Hematopoietic multipotent progenitor cell (in vitro differentiated cells): ENCODE data around the gene UBE4A. TPM values are rescaled to one million over a fixed set of nuclear protein-coding genes. Genes with fewer than 3 reads are reported as not detected.

ENCODE experiments used
- DNase-seq, 3 donors: peaks; one replicate each; pipeline ENCODE4 v3.0.0-alpha.2; 2011 to 2015; ENCODE audit warnings: low read depth in 2 of 3, low spot score in 2 of 3
- small RNA-seq: library from RNA; depleted of rRNA; stranded (forward); fragments of <200 nt; gene quantifications from one replicate; pipeline ENCODE3, GENCODE V24; 2012
- total RNA-seq: library from RNA; depleted of rRNA; stranded (reverse); fragments of >200 nt; gene quantifications from one replicate; pipeline ENCODE4 v1.2.3, GENCODE V29; 2012

The UBE4A gene
- total RNA-seq, 1 donor: 26.4 TPM

GRCh38 chr11:118435893-118436624 lies 76.7 kb downstream of the UBE4A start, which contains the start of gene KMT2A:
KMT2A (plus strand) TSS chr11:118436492; CDS start chr11:118436513, 21 bp downstream.
- peak; percentile 91 to 94 (median 93) for DNase-seq

GRCh38 chr11:118436639-118437207 lies 77.3 kb downstream of the UBE4A start:
- DNase-seq: peak in 2 of 3 donors; percentile 35 to 42

DNA sequence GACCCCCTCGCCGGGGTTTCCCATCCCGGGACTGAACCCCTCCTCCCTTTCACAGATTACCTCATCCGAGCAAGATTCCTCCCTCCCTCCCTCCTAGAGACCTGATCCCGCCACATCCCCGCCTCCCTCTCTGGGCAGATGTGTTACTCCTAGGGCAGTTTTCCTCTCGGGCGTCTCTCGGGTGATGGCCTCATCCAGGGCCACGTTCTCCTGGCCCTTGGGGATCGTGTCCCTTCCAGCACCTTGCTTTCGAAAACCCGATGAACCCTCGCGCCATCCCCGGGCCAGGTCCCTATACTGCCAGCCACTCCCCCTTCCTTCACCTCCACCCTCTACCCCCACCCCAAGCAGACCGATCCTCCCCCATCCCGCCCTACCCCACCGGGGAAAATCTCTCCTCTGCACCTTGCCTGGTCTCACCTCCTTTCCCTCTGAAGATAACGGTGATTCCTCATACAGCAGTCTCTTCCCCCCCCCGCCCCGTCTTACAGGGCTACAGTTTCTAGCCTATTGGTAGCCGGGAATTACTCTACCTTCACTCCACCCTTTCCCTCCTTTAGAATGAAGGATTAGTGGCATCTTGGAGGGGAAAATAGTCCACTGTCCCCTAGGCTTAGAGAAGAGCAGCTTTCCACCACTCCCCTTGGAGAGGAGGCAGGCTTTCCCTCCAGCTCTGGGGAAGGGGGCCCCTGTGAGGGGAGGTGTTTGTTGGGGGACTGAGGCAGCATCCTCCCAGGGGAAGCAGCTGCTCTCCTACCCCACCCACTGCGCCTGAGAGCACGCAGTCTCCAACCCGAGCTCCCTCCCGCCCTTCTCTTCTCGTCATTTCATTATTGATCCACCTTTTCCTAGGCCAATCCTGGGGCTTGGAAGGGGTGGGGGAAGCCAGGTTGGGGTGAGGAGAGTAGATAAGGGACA lies 78.1 kb downstream of the UBE4A start:
- peak in 2 of 3 donors; percentile 36 to 41 for DNase-seq

GRCh38 chr11:118438314-118438931 lies 79.0 kb downstream of the UBE4A start:
- peak; percentile 35 to 80 (median 75) for DNase-seq

GRCh38 chr11:118439646-118440045 lies 80.2 kb downstream of the UBE4A start:
- no peak for DNase-seq

- no peak for DNase-seq
These were observed 82.4 kb downstream of the UBE4A start for GRCh38 chr11:118441770-118442275.

GRCh38 chr11:118442301-118442700 lies 82.9 kb downstream of the UBE4A start:
- DNase-seq: no peak

DNA sequence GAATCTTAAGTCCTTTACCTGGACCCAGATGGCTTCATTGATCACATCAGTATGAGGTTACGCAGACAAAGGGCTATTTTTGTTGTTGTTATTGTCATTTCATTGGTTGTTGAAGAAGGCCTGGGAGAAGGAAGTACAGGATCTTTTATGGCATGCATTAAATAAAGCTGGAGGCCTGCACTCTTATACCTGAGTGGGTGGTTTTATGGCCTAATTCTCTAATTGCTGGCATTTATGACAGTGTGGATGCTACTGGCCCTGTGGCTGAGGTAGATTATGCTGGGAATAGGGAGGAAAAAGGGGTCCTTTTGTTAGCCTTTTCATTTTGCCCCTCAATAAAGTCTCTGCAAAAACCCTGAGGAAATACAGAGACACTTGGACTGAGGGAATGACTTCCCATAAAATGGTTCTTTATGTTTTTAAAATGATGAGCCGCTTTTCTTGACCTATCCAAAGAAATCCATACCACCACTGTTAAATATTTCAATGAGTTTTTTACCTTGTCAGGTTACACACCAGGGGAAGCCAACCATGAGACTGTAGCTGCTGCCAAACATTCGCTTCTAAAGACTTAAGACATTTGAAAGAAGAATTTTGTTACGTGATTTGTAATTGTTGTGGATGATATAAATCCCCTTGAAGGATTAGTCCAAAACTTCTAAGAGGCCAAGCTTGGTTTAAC lies 83.6 kb downstream of the UBE4A start:
- no peak for DNase-seq

- no peak for DNase-seq
These were observed 84.3 kb downstream of the UBE4A start for GRCh38 chr11:118443590-118444218.

- no peak for DNase-seq
These were observed 88.0 kb downstream of the UBE4A start for GRCh38 chr11:118447423-118447822.

DNA sequence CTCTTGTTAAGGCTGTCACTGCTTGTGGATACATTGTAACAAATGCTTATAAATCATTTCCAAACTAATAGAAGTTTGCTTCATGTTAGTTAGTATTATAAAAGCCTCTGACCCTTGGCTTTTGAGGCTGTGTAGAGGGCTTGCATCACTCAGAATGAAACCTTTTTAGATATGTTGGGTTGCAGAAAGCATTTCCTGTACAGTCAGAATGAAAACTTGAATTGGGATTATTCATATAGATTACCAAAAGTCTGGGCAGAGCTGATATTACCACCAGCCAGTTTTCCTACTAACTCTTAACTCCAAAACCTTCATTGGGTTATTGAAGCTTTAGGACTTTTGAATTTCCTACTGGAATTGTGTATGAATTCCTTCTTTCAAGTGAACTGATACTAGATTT lies 88.9 kb downstream of the UBE4A start:
- no peak for DNase-seq

Small RNA genes within 50 kb of the gene (small RNA-seq; reads per million reads assigned to genes)
- not detected for gene AP001582.1

Other genes starting within 250 kb of the UBE4A start
- gene SCN4B, start 206.8 kb upstream of the UBE4A start, total RNA-seq: not detected
- not detected for gene SCN2B, start 183.0 kb upstream of the UBE4A start, total RNA-seq
- gene JAML, start 134.6 kb upstream of the UBE4A start, total RNA-seq: 26.9 TPM
- gene MPZL3, start 107.2 kb upstream of the UBE4A start, total RNA-seq: 2.2 TPM
- 2.4 TPM for gene MPZL2, start 95.3 kb upstream of the UBE4A start, total RNA-seq
- gene CD3E, start 54.9 kb upstream of the UBE4A start, total RNA-seq: 0.54 TPM
- 0.27 TPM for gene CD3D, start 16.9 kb upstream of the UBE4A start, total RNA-seq
- under 0.01 TPM for gene CD3G, start 15.3 kb upstream of the UBE4A start, total RNA-seq
- 50.1 TPM for gene ATP5MG, start 42.0 kb downstream of the UBE4A start, total RNA-seq
- gene KMT2A, start 76.9 kb downstream of the UBE4A start, total RNA-seq: 78.4 TPM
- 1.1 TPM for gene TTC36, start 167.9 kb downstream of the UBE4A start, total RNA-seq
- gene TMEM25, start 171.6 kb downstream of the UBE4A start, total RNA-seq: 35.8 TPM
- 24.0 TPM for gene IFT46, start 206.3 kb downstream of the UBE4A start, total RNA-seq
- gene ARCN1, start 212.8 kb downstream of the UBE4A start, total RNA-seq: 27.5 TPM
- 4.0 TPM for gene PHLDB1, start 248.0 kb downstream of the UBE4A start, total RNA-seq